Measurements from ENCODE around the gene STARD9.

DNA sequence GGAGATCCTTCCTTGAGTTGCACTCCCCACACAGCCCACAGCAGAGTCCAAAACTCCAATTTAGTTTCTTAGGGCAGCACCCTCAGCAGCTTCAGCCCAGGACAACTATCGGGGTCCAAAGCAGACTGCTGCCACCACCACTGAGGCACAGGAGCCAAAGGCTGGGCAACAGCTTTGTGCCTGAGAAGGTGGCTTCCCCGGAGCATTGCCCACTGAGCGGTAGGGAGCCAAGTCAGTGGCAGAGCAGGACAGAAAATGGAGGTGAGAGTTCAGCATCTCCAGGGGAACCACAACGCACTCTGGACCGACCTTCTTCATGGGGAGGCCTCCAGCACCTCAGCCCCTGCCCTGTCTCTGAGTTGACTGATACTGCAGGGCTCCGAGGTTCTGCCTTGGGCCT is 118.1 kb downstream of the STARD9 start:
- TF ChIP-seq, protein P1, sequence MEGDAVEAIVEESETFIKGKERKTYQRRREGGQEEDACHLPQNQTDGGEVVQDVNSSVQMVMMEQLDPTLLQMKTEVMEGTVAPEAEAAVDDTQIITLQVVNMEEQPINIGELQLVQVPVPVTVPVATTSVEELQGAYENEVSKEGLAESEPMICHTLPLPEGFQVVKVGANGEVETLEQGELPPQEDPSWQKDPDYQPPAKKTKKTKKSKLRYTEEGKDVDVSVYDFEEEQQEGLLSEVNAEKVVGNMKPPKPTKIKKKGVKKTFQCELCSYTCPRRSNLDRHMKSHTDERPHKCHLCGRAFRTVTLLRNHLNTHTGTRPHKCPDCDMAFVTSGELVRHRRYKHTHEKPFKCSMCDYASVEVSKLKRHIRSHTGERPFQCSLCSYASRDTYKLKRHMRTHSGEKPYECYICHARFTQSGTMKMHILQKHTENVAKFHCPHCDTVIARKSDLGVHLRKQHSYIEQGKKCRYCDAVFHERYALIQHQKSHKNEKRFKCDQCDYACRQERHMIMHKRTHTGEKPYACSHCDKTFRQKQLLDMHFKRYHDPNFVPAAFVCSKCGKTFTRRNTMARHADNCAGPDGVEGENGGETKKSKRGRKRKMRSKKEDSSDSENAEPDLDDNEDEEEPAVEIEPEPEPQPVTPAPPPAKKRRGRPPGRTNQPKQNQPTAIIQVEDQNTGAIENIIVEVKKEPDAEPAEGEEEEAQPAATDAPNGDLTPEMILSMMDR (IDR thresholded peaks at IDR 0.05): no peak
- no peak for TF ChIP-seq POLR2AphosphoS5 (IDR thresholded peaks at IDR 0.05)
